ENCODE measurements around the gene SCARB1.

GRCh38 chr12:124759841-124760503 is 103.7 kb downstream of the SCARB1 start:
- TF ChIP-seq CTCF (IDR thresholded peaks at IDR 0.05) (no peak), POLR2A (IDR thresholded peaks at IDR 0.05) (no peak)

Data from lower leg skin (tissue), 3 donors.